HEK293 (cell line): ENCODE data around the gene RPL10.

Experiments
- CTCF ChIA-PET: fragments of 350-600 bp; formaldehyde crosslinking; extraction: SDS; loops from one replicate; lab custom pipeline; 2021; ENCODE audit warnings: antibody characterized with exemption; lab: Yijun Ruan, JAX
- POLR2A ChIA-PET: fragments of 300-600 bp; formaldehyde crosslinking; extraction: SDS; loops from one replicate; lab custom pipeline; 2020; ENCODE audit warnings: antibody characterized with exemption, inconsistent platforms; lab: Yijun Ruan, JAX
- H3K27ac ChIP-seq: fragments of 200-500 bp; sonication (Bioruptor generic); 2 replicates; pipeline ENCODE4 v1.5.1; 2014; ENCODE audit warnings: low read depth, low read length, control low read depth, inconsistent platforms; ENCODE audit errors: extremely low read depth
- H3K36me3 ChIP-seq, 2 experiments: fragments of 200-500 bp in 1 of 2; sonication (Bioruptor generic) in 1 of 2; 1 replicate in 1 of 2; 2 replicates in 1 of 2; pipeline ENCODE4 v1.5.1; 2014 to 2017; ENCODE audit warnings: inconsistent platforms in 2 of 2, low read length in 2 of 2; ENCODE audit not compliant: control insufficient read depth in 2 of 2, insufficient read depth in 1 of 2
- H3K4me1 ChIP-seq: fragments of 200-500 bp; sonication (Bioruptor generic); 2 replicates; pipeline ENCODE4 v1.5.1; 2014; ENCODE audit warnings: mild to moderate bottlenecking, low read length, inconsistent platforms; ENCODE audit not compliant: control insufficient read depth, insufficient read depth
- H3K4me3 ChIP-seq: 2 replicates; pipeline ENCODE4 v1.5.1; 2011; ENCODE audit warnings: low read depth, mild to moderate bottlenecking, control low read depth, low read length, moderate library complexity
- H3K9me3 ChIP-seq: fragments of 200-500 bp; sonication (Bioruptor generic); 2 replicates; pipeline ENCODE4 v1.5.1; 2014; ENCODE audit warnings: low read depth, low read length, inconsistent platforms; ENCODE audit not compliant: control insufficient read depth, insufficient read depth
- GLIS2 ChIP-seq: fragments of 450-650 bp; formaldehyde crosslinking; IDR thresholded peaks from 2 replicates; pipeline ENCODE4 v1.5.1; 2016; ENCODE audit warnings: missing biosample characterization, missing genetic modification characterization
- MYNN ChIP-seq: fragments of 450-650 bp; formaldehyde crosslinking; IDR thresholded peaks from 2 replicates; pipeline ENCODE4 v1.5.1; 2016; ENCODE audit warnings: missing biosample characterization, missing genetic modification characterization, borderline replicate concordance
- SP2 ChIP-seq: fragments of 450-650 bp; formaldehyde crosslinking; IDR thresholded peaks from 2 replicates; pipeline ENCODE4 v1.5.1; 2016; ENCODE audit warnings: missing biosample characterization, missing genetic modification characterization
- ZNF140 ChIP-seq: fragments of 450-650 bp; formaldehyde crosslinking; IDR thresholded peaks from 2 replicates; pipeline ENCODE4 v1.5.1; 2016; ENCODE audit warnings: missing biosample characterization, missing genetic modification characterization
- ZNF169 ChIP-seq: fragments of 450-650 bp; formaldehyde crosslinking; IDR thresholded peaks from 2 replicates; pipeline ENCODE4 v1.5.1; 2016; ENCODE audit warnings: missing biosample characterization, missing genetic modification characterization
- ZNF184 ChIP-seq: fragments of 450-650 bp; IDR thresholded peaks from 2 replicates; pipeline ENCODE4 v1.5.1; 2018; ENCODE audit warnings: missing biosample characterization, mild to moderate bottlenecking, missing genetic modification characterization
- ZNF211 ChIP-seq: fragments of 450-650 bp; formaldehyde crosslinking; IDR thresholded peaks from 2 replicates; pipeline ENCODE4 v1.5.1; 2016; ENCODE audit warnings: low read depth, missing biosample characterization, missing genetic modification characterization
- ZNF221 ChIP-seq: fragments of 450-650 bp; formaldehyde crosslinking; IDR thresholded peaks from 2 replicates; pipeline ENCODE4 v1.5.1; 2017; ENCODE audit warnings: missing biosample characterization, missing genetic modification characterization, borderline replicate concordance
- ZNF239 ChIP-seq: fragments of 450-650 bp; formaldehyde crosslinking; IDR thresholded peaks from 2 replicates; pipeline ENCODE4 v1.5.1; 2016; ENCODE audit warnings: missing biosample characterization, missing genetic modification characterization
- ZNF560 ChIP-seq: fragments of 450-650 bp; formaldehyde crosslinking; IDR thresholded peaks from 2 replicates; pipeline ENCODE4 v1.5.1; 2017; ENCODE audit warnings: missing biosample characterization, missing genetic modification characterization, borderline replicate concordance
- ZNF596 ChIP-seq: fragments of 450-650 bp; IDR thresholded peaks from 2 replicates; pipeline ENCODE4 v1.5.0; 2018; ENCODE audit warnings: missing biosample characterization, mild to moderate bottlenecking, missing genetic modification characterization, moderate library complexity
- ZNF621 ChIP-seq: fragments of 450-650 bp; formaldehyde crosslinking; IDR thresholded peaks from 2 replicates; pipeline ENCODE4 v1.5.1; 2017; ENCODE audit warnings: missing biosample characterization, missing genetic modification characterization
- ZNF639 ChIP-seq: fragments of 450-650 bp; formaldehyde crosslinking; IDR thresholded peaks from 2 replicates; pipeline ENCODE4 v1.5.1; 2016; ENCODE audit warnings: missing biosample characterization, missing genetic modification characterization
- ZNF670 ChIP-seq: fragments of 450-650 bp; formaldehyde crosslinking; IDR thresholded peaks from 2 replicates; pipeline ENCODE4 v1.5.1; 2016; ENCODE audit warnings: missing biosample characterization, missing genetic modification characterization, low read depth
- ZNF747 ChIP-seq: fragments of 450-650 bp; formaldehyde crosslinking; IDR thresholded peaks from 2 replicates; pipeline ENCODE4 v1.5.1; 2016; ENCODE audit warnings: missing biosample characterization, missing genetic modification characterization
- ZSCAN16 ChIP-seq: fragments of 450-650 bp; formaldehyde crosslinking; IDR thresholded peaks from 2 replicates; pipeline ENCODE4 v1.5.1; 2016; ENCODE audit warnings: missing biosample characterization, missing genetic modification characterization
- TF ChIP-seq, protein P1 (sequence below): fragments of 450-650 bp; formaldehyde crosslinking; IDR thresholded peaks from 2 replicates; pipeline ENCODE4 v1.5.1; 2016; ENCODE audit warnings: missing biosample characterization, missing genetic modification characterization
- TF ChIP-seq, protein P2 (sequence below): IDR thresholded peaks from 2 replicates; pipeline ENCODE4 v1.6.1; 2011; ENCODE audit warnings: mild to moderate bottlenecking, low read depth, low read length, borderline replicate concordance
- TF ChIP-seq, protein P3 (sequence below): fragments of 450-650 bp; formaldehyde crosslinking; IDR thresholded peaks from 2 replicates; pipeline ENCODE4 v1.5.1; 2017; ENCODE audit warnings: missing biosample characterization, missing genetic modification characterization
- TF ChIP-seq, protein P4 (sequence below): fragments of 450-650 bp; formaldehyde crosslinking; IDR thresholded peaks from 2 replicates; pipeline ENCODE4 v1.5.1; 2017; ENCODE audit warnings: missing biosample characterization, missing genetic modification characterization
- TF ChIP-seq, protein P5 (sequence below): fragments of 450-650 bp; formaldehyde crosslinking; IDR thresholded peaks from 2 replicates; pipeline ENCODE4 v1.5.1; 2016; ENCODE audit warnings: missing biosample characterization, missing genetic modification characterization, borderline replicate concordance

The RPL10 gene

GRCh38 chrX:154352012-154352401, 46.2 kb upstream of the RPL10 start (continued):
- TF ChIP-seq, protein P1, sequence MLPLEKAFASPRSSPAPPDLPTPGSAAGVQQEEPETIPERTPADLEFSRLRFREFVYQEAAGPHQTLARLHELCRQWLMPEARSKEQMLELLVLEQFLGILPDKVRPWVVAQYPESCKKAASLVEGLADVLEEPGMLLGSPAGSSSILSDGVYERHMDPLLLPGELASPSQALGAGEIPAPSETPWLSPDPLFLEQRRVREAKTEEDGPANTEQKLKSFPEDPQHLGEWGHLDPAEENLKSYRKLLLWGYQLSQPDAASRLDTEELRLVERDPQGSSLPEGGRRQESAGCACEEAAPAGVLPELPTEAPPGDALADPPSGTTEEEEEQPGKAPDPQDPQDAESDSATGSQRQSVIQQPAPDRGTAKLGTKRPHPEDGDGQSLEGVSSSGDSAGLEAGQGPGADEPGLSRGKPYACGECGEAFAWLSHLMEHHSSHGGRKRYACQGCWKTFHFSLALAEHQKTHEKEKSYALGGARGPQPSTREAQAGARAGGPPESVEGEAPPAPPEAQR (tag by site-specific recombination), result no peak
- TF ChIP-seq ZNF560 (tag by site-specific recombination), result no peak
- TF ChIP-seq ZSCAN16 (tag by site-specific recombination), result no peak
- TF ChIP-seq GLIS2 (tag by site-specific recombination), result no peak
- TF ChIP-seq, protein P2, sequence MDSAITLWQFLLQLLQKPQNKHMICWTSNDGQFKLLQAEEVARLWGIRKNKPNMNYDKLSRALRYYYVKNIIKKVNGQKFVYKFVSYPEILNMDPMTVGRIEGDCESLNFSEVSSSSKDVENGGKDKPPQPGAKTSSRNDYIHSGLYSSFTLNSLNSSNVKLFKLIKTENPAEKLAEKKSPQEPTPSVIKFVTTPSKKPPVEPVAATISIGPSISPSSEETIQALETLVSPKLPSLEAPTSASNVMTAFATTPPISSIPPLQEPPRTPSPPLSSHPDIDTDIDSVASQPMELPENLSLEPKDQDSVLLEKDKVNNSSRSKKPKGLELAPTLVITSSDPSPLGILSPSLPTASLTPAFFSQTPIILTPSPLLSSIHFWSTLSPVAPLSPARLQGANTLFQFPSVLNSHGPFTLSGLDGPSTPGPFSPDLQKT, result no peak
- no peak for TF ChIP-seq ZNF184 (tag by site-specific recombination)
- TF ChIP-seq, all 188 proteins: peak for 0

DNA sequence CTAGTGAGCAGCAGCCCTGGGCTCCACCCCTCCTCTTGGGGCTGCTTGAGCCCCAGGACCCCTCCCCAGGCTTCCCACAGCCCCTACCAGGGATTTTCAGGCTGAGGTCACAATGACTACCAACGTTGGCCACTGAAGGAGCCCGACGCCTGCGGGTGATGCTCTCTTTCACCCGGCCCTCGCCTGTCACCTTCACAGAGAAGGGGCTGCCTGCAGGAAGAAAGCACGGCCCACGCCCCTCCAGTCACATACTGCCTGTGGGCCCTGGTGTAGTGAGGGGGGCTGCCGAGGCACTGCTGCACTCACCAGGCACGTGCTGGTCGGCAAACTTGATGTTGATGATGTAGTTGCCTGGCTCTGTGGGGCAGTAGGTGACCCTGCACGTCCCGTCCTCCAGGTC, 45.7 kb upstream of the RPL10 start:
- H3K4me1 ChIP-seq, result no peaks in the 10 kb centered on the region
- CTCF ChIA-PET, result no interaction called here
- TF ChIP-seq, protein P3, sequence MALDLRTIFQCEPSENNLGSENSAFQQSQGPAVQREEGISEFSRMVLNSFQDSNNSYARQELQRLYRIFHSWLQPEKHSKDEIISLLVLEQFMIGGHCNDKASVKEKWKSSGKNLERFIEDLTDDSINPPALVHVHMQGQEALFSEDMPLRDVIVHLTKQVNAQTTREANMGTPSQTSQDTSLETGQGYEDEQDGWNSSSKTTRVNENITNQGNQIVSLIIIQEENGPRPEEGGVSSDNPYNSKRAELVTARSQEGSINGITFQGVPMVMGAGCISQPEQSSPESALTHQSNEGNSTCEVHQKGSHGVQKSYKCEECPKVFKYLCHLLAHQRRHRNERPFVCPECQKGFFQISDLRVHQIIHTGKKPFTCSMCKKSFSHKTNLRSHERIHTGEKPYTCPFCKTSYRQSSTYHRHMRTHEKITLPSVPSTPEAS (tag by site-specific recombination), result no peak
- no peak for TF ChIP-seq ZNF140 (tag by site-specific recombination)
- TF ChIP-seq ZNF596, result no peak
- TF ChIP-seq ZNF621 (tag by site-specific recombination), result no peak
- TF ChIP-seq, protein P4, sequence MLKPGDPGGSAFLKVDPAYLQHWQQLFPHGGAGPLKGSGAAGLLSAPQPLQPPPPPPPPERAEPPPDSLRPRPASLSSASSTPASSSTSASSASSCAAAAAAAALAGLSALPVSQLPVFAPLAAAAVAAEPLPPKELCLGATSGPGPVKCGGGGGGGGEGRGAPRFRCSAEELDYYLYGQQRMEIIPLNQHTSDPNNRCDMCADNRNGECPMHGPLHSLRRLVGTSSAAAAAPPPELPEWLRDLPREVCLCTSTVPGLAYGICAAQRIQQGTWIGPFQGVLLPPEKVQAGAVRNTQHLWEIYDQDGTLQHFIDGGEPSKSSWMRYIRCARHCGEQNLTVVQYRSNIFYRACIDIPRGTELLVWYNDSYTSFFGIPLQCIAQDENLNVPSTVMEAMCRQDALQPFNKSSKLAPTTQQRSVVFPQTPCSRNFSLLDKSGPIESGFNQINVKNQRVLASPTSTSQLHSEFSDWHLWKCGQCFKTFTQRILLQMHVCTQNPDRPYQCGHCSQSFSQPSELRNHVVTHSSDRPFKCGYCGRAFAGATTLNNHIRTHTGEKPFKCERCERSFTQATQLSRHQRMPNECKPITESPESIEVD (tag by site-specific recombination), result no peak
- TF ChIP-seq ZNF747 (tag by site-specific recombination), result no peak
- no peak for TF ChIP-seq ZNF211 (tag by site-specific recombination)
- TF ChIP-seq SP2 (tag by site-specific recombination), result no peak
- no peak for TF ChIP-seq ZNF221 (tag by site-specific recombination)
- TF ChIP-seq ZNF169, result no peak
- TF ChIP-seq, protein P5, sequence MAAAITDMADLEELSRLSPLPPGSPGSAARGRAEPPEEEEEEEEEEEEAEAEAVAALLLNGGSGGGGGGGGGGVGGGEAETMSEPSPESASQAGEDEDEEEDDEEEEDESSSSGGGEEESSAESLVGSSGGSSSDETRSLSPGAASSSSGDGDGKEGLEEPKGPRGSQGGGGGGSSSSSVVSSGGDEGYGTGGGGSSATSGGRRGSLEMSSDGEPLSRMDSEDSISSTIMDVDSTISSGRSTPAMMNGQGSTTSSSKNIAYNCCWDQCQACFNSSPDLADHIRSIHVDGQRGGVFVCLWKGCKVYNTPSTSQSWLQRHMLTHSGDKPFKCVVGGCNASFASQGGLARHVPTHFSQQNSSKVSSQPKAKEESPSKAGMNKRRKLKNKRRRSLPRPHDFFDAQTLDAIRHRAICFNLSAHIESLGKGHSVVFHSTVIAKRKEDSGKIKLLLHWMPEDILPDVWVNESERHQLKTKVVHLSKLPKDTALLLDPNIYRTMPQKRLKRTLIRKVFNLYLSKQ (tag by site-specific recombination), result no peak
- no peak for TF ChIP-seq ZNF639
- no peak for TF ChIP-seq ZNF184 (tag by site-specific recombination)
- no peak for TF ChIP-seq MYNN (tag by site-specific recombination)
- TF ChIP-seq ZNF239, result no peak
- TF ChIP-seq ZNF670 (tag by site-specific recombination), result no peak

More for the DNA sequence above, 45.7 kb upstream of the RPL10 start:
- Histone ChIP-seq H3K4me3 (no peak overlapping the region), H3K36me3 (peaks cover 0 to 94% of the 10 kb centered on the region in 2 experiments; a peak in 1 of 3 replicates), H3K27ac (no peak overlapping the region), H3K9me3 (no peaks in the 10 kb centered on the region)
- POLR2A ChIA-PET, result no interaction called here
